Ishikawa (cell line): Measurements from ENCODE around the gene NOL4L.

Source experiments
- EP300 ChIP-seq: IDR thresholded peaks from 2 replicates; pipeline ENCODE4 v1.6.1; 2012; ENCODE audit warnings: borderline replicate concordance
- NFIC ChIP-seq: IDR thresholded peaks from 2 replicates; pipeline ENCODE4 v1.6.1; 2012
- RAD21 ChIP-seq: IDR thresholded peaks from 2 replicates; pipeline ENCODE4 v1.6.1; 2012; ENCODE audit warnings: low read depth
- TEAD4 ChIP-seq: IDR thresholded peaks from 2 replicates; pipeline ENCODE4 v1.6.1; 2012
- YY1 ChIP-seq: IDR thresholded peaks from 2 replicates; pipeline ENCODE4 v1.6.1; 2012; ENCODE audit warnings: low read depth
- TF ChIP-seq, protein P1 (sequence below): IDR thresholded peaks from 2 replicates; pipeline ENCODE4 v1.6.1; 2012
- TF ChIP-seq, protein P2 (sequence below): IDR thresholded peaks from 2 replicates; pipeline ENCODE4 v1.6.1; 2012; ENCODE audit warnings: low read depth, mild to moderate bottlenecking
- TF ChIP-seq, protein P3 (sequence below): IDR thresholded peaks from 2 replicates; pipeline ENCODE4 v1.6.1; 2012

GRCh38 chr20:32468313-32468640, 116.9 kb downstream of the NOL4L start:
- TF ChIP-seq, protein P1, sequence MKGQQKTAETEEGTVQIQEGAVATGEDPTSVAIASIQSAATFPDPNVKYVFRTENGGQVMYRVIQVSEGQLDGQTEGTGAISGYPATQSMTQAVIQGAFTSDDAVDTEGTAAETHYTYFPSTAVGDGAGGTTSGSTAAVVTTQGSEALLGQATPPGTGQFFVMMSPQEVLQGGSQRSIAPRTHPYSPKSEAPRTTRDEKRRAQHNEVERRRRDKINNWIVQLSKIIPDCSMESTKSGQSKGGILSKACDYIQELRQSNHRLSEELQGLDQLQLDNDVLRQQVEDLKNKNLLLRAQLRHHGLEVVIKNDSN, result no peak
- TF ChIP-seq TEAD4 (no peak), RAD21 (no peak), YY1 (no peak), EP300 (no peak), NFIC (no peak)
- TF ChIP-seq, protein P2, sequence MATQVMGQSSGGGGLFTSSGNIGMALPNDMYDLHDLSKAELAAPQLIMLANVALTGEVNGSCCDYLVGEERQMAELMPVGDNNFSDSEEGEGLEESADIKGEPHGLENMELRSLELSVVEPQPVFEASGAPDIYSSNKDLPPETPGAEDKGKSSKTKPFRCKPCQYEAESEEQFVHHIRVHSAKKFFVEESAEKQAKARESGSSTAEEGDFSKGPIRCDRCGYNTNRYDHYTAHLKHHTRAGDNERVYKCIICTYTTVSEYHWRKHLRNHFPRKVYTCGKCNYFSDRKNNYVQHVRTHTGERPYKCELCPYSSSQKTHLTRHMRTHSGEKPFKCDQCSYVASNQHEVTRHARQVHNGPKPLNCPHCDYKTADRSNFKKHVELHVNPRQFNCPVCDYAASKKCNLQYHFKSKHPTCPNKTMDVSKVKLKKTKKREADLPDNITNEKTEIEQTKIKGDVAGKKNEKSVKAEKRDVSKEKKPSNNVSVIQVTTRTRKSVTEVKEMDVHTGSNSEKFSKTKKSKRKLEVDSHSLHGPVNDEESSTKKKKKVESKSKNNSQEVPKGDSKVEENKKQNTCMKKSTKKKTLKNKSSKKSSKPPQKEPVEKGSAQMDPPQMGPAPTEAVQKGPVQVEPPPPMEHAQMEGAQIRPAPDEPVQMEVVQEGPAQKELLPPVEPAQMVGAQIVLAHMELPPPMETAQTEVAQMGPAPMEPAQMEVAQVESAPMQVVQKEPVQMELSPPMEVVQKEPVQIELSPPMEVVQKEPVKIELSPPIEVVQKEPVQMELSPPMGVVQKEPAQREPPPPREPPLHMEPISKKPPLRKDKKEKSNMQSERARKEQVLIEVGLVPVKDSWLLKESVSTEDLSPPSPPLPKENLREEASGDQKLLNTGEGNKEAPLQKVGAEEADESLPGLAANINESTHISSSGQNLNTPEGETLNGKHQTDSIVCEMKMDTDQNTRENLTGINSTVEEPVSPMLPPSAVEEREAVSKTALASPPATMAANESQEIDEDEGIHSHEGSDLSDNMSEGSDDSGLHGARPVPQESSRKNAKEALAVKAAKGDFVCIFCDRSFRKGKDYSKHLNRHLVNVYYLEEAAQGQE, result no peak
- TF ChIP-seq, protein P3, sequence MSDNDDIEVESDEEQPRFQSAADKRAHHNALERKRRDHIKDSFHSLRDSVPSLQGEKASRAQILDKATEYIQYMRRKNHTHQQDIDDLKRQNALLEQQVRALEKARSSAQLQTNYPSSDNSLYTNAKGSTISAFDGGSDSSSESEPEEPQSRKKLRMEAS, result no peak
